ENCODE measurements around the gene CUL4A.
"Not testable (repeated sequence)": the region's sequence is repeated elsewhere in the genome, so short reads cannot be mapped to it uniquely, and the experiment has no call there.

Gene CUL4A

DNA sequence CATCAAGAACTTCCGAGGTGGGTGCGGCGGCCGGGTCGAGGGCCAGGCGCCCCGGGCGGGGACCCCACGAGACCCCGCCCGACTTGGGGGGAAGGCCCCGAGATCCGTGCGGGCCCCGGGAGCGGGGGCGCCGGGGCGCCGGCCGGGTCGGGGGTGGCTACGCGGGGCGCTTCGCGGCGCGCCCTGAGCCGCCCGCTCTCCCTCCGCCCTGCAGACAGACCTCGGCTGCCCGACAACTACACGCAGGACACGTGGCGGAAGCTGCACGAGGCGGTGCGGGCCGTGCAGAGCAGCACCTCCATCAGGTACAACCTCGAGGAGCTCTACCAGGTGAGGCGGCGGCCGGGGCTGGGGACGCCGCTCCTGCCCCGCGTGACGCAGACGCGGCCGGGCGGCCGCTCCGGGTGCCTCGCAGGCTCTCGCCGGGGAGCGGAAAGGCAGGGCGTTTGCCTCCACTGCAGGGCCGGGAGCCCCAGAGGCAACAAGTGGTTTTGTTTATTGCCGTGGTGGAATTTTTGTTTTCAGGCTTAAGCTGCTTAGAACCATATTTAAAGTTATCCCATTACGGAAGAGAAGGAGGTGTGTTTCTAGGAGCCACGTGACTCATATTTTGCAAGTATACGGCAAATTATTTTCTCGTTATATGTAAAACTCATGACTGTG, 477 bp downstream of the CUL4A start:
- peak; percentile 73 for DNase-seq

DNA sequence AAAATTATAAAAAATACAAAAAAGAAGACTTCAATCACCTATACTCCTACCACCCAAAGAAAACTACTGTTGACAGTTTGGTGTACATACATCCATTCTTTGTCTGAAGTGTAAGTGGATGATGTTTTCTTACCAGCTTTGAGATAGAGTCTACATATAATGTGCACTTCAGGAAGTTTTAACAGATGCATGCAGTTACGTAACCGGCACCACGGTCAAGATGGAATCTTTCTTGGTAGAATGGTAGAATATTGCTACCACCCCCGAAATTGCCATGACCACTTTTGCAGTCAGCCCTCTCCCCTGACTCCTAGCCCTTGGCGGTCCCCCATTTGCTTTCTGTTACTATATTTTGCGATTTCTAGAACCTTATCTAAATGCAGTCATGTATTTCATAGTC, 1.4 kb downstream of the CUL4A start:
- no peak for DNase-seq

DNA sequence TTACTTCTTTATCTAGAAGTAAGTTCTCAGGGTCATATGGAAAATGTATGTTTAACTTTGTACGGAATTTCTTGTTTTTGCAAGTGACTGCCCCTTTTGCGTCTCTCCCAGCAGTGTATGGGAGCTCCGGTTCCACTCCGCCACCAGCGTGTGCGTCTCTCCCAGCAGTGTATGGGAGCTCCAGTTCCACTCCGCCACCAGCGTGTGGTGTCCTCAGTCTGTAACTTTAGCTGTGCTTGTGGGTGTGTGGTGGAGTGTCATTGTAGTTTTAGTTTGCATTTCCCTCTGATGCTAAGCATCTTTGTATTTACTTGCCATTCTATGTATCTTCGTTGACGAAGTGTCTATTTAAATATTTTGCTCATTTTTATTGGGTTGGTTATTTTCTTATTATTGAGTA, 2.4 kb downstream of the CUL4A start:
- no peak for DNase-seq

DNA sequence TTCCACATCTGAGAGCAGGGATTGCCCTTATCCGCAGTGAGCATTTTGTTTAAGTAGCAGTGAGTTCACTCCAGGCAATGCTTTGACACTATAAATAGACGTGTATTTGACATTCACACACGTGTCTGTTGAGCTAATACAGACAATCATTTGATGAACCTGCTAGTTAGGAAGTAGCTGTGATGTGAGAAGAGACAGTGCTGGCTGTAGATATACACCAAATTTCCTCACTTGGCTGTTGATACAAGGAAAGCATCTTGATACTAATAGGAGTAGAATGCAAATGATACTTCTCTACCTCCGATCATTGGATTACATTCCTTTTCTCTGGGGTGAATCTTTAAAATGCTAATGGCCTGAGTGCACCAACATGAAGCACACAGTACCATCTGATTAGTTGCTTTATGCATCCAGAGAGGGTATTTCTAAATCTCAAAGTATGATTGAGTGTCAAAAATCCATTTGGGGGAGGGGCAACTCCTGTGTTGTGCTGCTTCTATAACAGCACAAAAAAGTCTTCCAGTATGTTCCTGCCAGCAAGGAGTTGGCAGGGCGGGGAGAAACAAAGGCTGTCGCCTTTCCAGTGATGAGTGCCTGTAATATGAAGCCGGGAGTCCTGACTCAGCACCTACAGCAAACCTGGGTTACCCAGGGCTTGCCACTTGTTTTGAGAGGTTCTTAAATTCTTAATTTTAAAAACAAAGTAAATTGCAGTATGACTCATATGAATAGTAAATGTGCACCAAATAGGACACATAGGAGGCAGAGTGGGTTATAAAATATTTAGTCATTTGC, 7.0 kb downstream of the CUL4A start:
- no peak for DNase-seq

DNA sequence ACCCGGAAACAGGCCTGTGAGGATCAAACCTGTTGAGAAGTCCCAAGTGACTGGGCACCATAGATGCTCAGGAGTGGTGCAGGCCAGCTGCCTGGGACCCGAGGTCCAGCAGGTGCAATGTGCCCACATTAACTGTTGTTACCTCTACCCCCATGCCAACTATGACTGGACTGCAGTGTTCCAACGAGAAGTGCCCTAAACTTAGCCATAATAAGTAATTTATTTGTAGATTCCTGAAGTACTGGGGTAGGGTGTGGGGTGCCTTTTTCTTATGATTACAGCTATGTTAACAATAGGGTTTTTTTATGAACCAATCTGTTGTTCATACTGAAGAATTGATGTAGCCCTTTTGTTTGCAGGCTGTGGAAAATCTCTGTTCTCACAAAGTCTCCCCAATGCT, 9.2 kb downstream of the CUL4A start:
- no peak for DNase-seq

DNA sequence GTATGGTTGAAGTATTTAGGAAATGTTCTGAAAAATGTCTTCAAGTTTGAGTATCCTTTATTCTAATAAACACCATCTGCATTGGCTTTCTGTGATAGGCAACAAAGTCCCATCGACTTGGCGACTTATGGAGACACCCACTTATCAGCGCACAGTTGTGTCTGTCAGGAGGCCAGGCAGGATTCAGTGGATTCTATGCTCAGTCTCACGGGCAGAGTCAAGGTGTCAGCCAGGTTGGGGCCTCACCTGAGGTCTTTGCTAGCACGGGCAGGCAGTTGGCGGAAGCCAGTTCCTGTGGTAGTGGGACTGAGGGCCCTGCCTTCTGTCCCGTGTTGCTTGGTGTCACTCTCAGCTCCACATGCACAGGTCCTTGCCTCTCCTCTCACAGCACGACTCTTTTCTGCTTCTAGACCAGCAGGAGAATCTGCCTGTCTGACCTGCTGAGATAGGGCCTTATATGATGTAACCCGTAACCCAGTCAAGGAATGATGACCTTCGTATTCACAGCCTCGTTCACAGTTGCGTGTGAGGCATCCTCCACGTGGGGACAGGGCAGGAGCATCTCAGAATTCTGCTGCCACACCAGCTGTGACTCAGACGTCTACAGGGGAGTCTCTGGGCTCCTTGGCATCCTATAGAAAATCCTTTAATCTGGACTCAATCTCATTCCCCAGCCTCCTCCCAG, 10.0 kb downstream of the CUL4A start:
- no peak for DNase-seq

DNA sequence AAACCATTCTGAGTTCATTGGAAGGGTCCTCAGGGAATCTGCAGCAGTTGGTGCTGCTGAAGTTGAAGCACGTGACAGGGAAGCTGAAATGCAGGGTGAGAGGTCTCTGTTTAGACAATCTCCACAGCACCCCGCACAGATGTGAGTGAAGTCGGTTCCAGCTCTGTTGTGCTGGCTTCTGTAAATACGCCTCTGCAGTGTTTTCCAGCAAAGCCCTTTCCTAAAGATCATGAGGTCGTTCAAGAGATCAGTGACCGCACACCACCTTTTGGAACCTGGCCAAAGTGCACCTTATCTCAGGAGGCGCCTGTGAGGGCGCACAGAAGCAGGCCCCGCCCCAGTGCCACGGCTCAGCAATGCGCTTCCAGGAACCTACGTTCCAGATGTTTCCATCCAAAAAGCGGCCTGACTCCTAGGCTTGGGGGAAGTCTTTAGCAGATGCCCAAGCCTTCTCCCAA, 10.8 kb downstream of the CUL4A start:
- DNase-seq = no peak

DNA sequence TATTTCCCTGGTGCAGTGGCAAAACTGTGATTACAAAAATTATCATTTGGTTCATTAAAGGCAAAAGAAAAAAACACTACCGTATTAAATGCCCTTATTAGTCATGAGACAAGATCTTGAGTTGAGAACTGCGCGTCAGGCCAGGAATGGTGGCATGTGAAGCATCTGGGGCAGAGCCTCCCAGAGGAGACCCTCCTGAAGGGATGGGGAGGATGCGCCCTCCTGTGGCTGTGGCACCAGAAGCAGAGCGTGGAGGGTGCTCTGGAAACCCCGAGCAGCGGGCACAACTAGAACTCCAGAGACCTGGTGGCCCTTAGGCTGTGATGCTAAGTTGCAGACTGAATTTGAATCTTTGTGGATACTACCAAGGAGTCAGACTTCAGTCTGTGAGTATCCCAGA, 11.5 kb downstream of the CUL4A start:
- DNase-seq = no peak

DNA sequence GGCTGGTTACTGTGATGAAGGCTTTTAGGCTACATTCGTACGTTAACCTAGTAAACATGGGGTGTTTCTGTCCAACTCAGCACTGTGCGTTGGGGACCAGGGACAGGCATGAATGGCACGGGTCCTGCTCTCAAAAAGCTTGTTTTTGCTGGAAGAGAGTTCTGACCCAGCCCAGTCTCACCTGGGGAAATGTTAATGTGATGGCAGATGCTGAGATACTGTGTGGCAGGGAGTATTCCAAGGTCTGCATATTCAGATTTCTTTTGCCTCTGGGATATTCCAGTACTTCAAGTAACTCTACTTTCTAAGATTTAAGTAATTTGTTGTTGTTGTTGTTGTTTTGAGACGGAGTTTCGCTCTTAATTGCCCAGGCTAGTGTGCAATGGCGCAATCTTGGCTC, 13.7 kb downstream of the CUL4A start:
- no peak for DNase-seq

DNA sequence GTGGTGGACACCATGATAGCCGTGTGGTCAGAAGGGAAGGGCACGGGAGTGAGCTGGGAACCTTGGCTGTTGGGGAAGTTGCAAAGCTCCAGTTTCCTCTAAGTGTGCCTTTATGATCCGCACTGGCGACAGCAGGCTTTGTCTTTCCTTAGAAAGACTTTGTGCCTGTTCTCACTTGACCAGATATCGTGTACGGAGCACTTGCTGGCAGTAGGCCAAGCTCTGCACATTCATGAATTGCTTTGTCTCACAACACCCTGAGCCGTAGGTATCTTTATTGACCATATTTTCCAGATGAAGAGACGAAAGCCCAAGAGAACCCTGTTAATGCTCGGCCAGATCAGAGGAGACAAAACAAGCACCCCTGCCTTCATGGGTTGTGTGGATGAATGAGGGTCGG, 15.1 kb downstream of the CUL4A start:
- no peak for DNase-seq

DNA sequence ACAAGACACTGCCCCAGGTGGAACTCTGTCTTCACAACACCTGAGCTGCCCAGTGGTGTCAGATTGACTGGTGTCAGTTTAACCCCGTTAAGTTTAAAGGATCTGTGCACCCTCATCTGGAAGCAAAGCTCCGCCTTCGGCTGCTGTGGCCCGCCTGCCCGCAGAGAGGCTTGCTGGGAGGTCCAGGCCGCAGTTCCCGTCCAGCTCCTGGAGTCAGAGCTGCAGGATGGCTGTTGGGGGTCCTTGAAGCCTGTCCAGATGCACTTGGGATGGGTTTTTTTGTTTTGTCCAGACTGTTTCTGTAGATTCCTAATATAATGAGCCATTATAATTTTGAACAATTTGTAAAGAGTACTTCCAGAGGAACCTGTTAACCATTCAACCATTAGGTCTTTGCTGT, 16.1 kb downstream of the CUL4A start:
- DNase-seq = no peak

DNA sequence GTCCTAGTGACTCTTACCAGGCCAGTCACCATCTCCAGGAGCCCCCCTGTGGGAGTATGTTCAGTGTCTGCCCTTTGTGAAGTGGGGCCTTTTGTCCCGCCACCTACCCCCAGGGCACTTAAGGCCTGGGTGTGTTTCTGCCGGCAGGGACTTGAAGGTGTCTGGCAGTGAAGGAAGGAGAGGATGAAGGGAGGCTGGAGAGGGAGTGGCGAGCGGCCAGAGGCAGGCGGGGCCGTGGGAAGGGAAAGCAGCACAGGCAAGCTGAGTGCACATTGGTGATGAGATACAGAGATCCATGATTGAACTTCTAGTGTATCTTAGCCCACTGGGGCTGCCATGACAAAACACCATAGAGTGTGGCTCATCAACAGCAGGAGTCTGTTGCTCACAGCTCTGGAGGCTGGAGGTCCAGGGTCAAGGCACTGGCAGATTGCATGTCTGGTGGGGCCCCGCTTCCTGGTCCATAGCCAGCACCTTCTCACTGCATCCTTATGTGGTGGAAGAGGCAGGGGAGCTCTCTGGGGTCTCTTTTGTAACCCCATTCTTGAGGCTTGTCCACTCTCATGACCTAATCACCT, 17.5 kb downstream of the CUL4A start:
- no peak for DNase-seq

DNA sequence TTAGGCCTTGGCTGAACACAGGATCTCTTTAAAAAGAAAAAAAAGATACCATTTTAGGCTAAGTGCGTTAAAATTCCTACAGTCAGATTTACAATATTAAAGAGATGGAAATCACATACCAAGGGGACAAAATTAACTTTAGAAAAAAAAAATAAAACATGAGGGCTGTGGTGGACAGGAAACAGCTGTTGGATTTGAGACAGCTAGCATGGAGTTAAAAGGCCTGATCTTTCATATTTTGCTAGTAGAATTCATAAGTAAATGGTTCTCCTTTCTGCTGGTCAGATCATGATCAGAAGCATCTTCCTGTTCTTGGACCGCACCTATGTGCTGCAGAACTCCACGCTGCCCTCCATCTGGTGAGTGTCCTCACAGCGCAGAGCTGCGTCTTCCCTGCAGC, 19.7 kb downstream of the CUL4A start:
- no peak for DNase-seq

DNA sequence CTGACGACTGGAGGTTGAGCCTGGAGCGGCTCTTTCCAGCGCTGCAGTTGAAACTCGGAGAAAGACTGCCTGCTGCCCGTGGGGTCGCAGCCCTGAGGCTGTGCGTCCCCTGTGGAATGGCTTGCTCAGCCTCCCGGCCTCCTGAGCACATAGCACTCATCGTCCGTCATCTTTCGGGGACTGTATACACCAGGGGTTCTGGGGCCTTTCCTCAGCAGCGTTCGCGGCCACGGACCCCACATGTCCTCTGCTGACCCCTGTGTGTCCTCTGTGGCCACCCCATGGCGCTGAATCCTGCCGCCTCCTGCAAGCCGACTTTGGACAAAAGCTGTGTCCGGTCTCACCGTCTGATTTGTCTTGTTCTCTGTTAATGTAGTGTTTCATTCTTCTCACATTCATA, 20.4 kb downstream of the CUL4A start:
- no peak for DNase-seq

DNA sequence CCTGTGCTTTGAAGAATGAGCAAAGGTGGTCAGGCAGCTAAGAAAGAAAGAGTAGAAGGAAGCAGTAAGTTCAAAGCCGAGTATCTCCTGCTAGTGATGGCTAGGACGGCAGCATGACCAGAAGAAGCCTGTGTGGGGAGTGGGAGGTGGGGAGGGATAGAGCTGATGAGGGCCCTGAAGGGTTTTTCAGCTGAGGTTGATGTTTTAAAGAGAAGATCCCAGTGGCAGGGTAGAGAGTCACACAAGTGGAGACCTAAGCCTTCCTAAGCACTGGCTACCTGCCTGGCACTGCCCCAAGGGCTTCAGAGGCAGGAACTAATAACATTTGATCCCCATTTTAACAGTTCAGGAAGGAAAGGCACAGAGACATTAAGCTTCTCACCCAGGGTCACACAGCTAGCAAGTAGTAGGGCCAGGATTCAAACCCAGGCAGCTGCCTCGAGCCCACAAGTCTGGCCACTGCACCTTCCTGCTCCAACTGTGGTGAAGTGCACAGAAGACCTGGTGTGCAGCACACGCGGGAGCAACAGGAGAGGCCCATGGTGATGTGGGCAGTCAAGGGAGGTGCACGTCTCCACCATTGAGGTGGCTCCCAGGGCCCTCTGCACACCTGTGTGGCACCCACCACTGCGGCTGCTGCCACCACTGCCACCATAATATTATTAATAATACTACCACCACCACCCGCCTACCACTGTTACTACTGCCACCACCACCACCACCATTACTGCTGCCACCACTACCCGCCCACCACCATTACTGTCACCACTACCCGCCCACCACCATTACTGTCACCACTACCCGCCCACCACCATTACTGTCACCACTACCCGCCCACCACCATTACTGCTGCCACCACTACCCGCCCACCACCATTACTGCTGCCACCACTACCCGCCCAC, 22.1 kb downstream of the CUL4A start:
- peak; percentile 32 for DNase-seq

DNA sequence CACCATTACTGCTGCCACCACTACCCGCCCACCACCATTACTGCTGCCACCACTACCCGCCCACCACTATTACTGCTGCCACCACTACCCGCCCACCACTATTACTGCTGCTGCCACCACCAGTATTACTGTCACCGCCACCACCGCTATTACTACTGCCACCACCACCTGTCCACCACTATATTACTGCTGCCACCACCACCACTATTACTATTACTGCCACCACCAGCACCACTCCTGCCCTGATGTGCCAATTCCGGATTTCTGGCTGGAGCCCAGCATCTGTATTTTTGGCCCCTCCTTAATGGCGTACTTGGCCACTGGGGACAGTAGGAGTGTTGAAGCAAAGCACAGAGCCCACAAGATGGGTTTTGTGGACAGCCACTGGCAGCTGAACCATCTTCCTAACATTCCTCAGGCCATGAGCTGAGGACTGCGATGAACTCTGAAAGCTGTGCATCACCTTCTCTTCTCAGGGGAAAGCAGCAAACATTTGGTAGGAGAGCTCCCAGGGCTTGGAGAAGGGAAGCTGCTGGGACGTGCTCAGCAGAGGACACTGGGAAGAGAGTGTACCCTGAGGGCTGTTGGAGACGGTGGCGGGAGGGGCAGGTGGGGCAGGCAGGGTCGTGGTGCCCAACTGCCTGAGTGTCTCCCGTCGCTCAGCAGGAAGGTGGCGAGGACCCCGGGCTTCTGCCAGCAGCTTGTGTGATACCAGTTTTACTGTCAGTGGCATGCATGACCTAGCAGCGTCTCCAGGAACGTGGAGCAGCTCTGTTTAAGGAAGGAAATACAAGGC, 23.0 kb downstream of the CUL4A start:
- no peak for DNase-seq

DNA sequence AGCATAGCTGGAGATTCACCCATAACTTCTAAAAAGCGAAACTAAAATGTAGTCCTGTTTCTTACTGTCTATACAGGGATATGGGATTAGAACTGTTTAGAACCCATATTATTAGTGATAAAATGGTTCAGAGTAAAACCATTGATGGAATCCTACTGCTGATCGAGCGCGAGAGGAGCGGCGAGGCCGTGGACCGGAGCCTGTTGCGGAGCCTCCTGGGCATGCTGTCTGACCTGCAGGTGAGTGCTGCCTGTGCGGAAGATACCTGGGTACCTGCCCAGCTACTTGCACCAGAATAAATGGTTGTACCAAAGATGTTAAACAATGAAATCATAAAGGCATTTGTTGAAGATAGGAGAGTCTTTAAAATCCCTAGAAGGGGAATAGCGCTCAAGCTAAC, 23.7 kb downstream of the CUL4A start:
- no peak for DNase-seq

DNA sequence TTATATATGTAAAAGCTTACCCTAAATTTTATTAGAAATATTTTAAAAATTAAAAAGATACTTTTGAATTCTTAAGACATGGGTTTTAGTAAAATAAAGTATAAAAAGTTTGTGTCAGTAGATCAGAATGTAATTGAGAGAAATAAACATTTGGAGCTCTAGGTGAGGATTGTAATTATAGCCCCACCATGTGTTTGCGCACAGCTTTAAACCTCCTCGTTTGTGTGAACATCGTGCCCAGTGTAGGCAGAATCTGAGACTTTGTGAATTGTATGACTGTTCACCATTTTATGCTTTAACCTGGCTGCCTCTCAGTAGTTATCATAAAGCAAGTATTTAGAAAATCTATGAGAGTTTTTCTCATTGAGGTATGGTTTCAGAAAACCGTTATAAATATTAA, 29.1 kb downstream of the CUL4A start:
- DNase-seq = no peak

DNA sequence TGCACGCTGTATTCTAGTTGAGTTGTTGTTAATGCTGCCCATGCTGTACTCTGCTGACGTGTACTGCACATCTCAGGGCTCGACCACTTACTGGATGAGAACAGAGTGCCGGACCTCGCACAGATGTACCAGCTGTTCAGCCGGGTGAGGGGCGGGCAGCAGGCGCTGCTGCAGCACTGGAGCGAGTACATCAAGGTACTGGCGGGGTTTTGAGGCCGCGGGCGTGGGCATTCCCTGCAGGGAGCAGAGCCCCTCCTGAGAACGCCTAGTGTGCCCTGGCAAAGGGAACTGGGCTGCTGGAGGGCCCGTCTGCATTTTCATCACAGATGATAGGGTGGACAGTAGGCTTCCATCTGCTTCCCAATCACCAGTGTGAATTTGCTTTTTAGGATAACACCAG, 29.9 kb downstream of the CUL4A start:
- DNase-seq = no peak

DNA sequence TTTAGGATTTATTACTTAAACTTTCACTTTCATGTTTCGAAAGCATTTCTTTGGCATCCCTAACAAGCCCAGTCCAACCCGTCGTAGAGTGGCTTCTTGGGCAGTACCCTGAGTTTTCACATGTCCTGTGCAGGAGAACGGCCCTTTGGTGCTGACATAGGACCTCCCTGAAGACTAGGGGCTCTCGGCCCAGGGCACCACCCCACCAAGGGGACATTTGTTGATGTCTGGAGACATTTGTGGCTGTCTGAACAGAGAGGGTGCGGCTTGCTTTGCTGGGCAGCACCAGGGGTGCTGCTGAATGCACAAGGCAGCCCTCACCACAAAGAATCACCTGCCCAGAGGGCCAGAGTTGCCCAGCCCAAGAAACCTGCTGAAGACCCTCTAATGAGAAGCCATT, 30.6 kb downstream of the CUL4A start:
- no peak for DNase-seq

DNA sequence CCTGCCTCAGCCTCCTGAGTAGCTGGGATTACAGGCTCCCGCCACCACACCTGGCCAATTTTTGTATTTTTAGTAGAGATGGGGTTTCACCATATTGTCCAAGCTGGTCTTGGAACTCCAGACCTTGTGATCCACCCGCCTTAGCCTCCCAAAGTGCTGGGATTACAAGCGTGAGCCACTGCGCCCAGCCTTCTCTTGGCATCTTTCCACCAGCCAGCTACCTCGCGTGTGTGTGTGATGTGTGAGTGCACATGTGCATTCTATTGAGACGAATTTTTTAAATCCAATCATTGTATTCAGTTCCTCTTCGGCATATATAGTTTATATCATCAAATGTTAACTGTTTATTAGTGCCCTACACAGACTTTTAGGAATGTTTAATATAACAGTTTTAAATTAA, 32.2 kb downstream of the CUL4A start:
- not testable (repeated sequence) for DNase-seq

DNA sequence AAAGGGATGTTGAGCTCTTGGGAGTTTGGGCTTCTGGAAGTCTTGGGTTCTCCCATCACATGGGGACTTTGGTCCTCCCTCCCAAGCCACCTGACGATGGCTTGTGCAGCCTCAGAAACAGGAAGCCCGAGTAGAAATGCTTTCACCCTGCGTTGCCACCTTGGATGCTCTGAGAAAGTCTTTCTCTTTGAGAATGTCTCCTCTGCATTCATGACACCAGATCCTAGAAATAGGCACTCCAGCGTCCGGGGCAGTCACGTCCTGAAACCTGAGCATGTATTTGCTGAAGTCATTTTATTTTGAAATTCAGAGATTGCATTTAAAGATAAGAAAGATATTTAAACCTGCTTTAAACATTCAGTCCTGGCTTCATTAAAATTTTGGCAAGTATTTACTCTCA, 34.4 kb downstream of the CUL4A start:
- no peak for DNase-seq
